Measurements from ENCODE around the gene HADH.

Gene HADH

DNA sequence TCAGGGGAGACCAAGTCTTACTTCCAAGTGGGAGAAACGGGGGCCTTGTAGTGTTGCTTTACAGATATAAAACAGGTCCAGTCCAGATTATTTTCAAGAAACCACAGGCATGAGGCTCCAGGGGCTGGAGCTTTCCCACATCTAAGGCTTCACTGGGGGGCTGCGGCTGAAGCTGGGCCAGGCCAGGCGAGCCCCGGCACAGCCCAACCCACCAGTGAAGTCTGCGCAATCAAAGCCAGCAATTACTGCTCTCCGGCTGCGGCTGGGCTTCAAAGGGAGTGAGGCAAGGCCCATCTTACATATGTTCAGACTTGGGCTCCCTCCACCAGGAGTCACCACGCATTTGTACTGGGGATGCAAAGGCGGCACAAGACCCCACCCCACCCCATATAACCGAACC, 61.7 kb downstream of the HADH start:
- H3K9ac ChIP-seq (ENCODE audit: low read length): no peak overlapping the region
- H4K91ac ChIP-seq (ENCODE audit: low read depth, low read length): no peak overlapping the region
- no peaks in the 10 kb centered on the region for H3K9me3 ChIP-seq (ENCODE audit: insufficient read depth, low read depth, low read length)
- no CpG with 5 or more reads among the region's 10 CpGs for WGBS (ENCODE audit: extremely low coverage, insufficient coverage, insufficient read length)
- H3K23ac ChIP-seq (ENCODE audit: low read length): no peak overlapping the region
- no peaks in the 10 kb centered on the region for H3K79me2 ChIP-seq (ENCODE audit: control insufficient read depth, insufficient read depth, low read length, poor library complexity)
- H2AK5ac ChIP-seq (ENCODE audit: low read length): no peak overlapping the region
- no peak overlapping the region for H4K8ac ChIP-seq (ENCODE audit: low read depth, low read length)
- no peak overlapping the region for H2BK12ac ChIP-seq (ENCODE audit: low read length)
- H2AFZ ChIP-seq (ENCODE audit: insufficient read depth, low read length, poor library complexity): no peak overlapping the region
- H3K79me1 ChIP-seq (ENCODE audit: low read length): no peaks in the 10 kb centered on the region
- H3K27ac ChIP-seq (ENCODE audit: low read depth, low read length): no peak overlapping the region
- no peak overlapping the region for H4K12ac ChIP-seq (ENCODE audit: low read depth, low read length)
- no peak overlapping the region for H2BK120ac ChIP-seq (ENCODE audit: insufficient read depth, low read length, poor library complexity)
- H3K27me3 ChIP-seq (ENCODE audit: insufficient read depth, low read length): no peaks in the 10 kb centered on the region
- H3K4ac ChIP-seq (ENCODE audit: low read depth, low read length): no peak overlapping the region
- H3K4me1 ChIP-seq (ENCODE audit: control insufficient read depth in 1 of 2, insufficient read depth in 2 of 2, low read length in 2 of 2): peaks cover 5 to 6% of the 10 kb centered on the region in 2 experiments
- no peak overlapping the region for H3K18ac ChIP-seq (ENCODE audit: low read length)
- H3K4me3 ChIP-seq (ENCODE audit: low read depth, low read length): no peak overlapping the region
- DNase-seq: no peak
- H3K36me3 ChIP-seq (ENCODE audit: control insufficient read depth in 1 of 2, insufficient read depth in 2 of 2, low read length in 2 of 2): peaks cover 10 to 11% of the 10 kb centered on the region in 2 experiments
- H2BK5ac ChIP-seq (ENCODE audit: low read depth, low read length, poor library complexity): no peak overlapping the region
- no peak overlapping the region for H3K14ac ChIP-seq (ENCODE audit: low read length)
- H3K4me2 ChIP-seq (ENCODE audit: low read length): no peak overlapping the region

DNA sequence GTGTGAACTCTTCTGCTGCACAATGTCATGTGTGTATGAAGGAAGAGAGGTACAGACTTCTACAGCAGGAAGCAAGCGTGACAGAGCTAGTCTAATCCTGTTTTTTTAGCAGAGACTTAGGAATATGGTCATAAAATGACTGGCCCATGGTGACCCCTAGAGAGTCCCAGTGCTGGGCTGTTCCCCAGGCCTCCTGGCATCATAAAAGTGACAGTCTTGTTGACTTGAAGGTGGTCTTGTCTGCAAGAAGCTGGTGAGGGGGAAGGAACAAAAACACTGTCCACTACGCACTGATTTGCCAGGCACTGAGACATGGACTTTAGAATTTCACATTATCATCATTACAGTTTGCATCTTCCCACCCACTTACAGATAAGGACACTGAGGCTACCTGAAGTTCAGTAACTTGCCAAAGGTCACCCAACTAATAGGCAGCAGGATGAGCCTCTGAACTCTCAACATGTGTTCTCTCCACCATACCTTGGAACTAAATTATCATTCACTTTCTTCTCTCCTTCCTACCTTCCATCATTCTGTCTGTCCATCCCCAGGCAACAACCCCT, 63.0 kb downstream of the HADH start:
- H3K18ac ChIP-seq (ENCODE audit: low read length): no peak overlapping the region
- H3K27ac ChIP-seq (ENCODE audit: low read depth, low read length): no peak overlapping the region
- DNase-seq: no peak
- H3K4me3 ChIP-seq (ENCODE audit: low read depth, low read length): no peak overlapping the region
- peaks cover 8 to 10% of the 10 kb centered on the region in 2 experiments for H3K4me1 ChIP-seq (ENCODE audit: control insufficient read depth in 1 of 2, insufficient read depth in 2 of 2, low read length in 2 of 2)
- no peak overlapping the region for H3K23ac ChIP-seq (ENCODE audit: low read length)
- H2AFZ ChIP-seq (ENCODE audit: insufficient read depth, low read length, poor library complexity): no peak overlapping the region
- H3K4ac ChIP-seq (ENCODE audit: low read depth, low read length): no peak overlapping the region
- H3K79me2 ChIP-seq (ENCODE audit: control insufficient read depth, insufficient read depth, low read length, poor library complexity): no peaks in the 10 kb centered on the region
- H3K4me2 ChIP-seq (ENCODE audit: low read length): no peak overlapping the region
- peaks cover 7 to 8% of the 10 kb centered on the region in 2 experiments for H3K36me3 ChIP-seq (ENCODE audit: control insufficient read depth in 1 of 2, insufficient read depth in 2 of 2, low read length in 2 of 2)
- H4K12ac ChIP-seq (ENCODE audit: low read depth, low read length): no peak overlapping the region
- H3K14ac ChIP-seq (ENCODE audit: low read length): no peak overlapping the region
- no peak overlapping the region for H2AK5ac ChIP-seq (ENCODE audit: low read length)
- no peak overlapping the region for H2BK5ac ChIP-seq (ENCODE audit: low read depth, low read length, poor library complexity)
- H3K27me3 ChIP-seq (ENCODE audit: insufficient read depth, low read length): no peaks in the 10 kb centered on the region
- WGBS (ENCODE audit: extremely low coverage, insufficient coverage, insufficient read length): no CpG with 5 or more reads among the region's 2 CpGs
- no peak overlapping the region for H4K91ac ChIP-seq (ENCODE audit: low read depth, low read length)
- H3K9me3 ChIP-seq (ENCODE audit: insufficient read depth, low read depth, low read length): no peaks in the 10 kb centered on the region
- no peak overlapping the region for H4K8ac ChIP-seq (ENCODE audit: low read depth, low read length)
- H3K79me1 ChIP-seq (ENCODE audit: low read length): no peaks in the 10 kb centered on the region
- H2BK120ac ChIP-seq (ENCODE audit: insufficient read depth, low read length, poor library complexity): no peak overlapping the region
- no peak overlapping the region for H2BK12ac ChIP-seq (ENCODE audit: low read length)
- no peak overlapping the region for H3K9ac ChIP-seq (ENCODE audit: low read length)

DNA sequence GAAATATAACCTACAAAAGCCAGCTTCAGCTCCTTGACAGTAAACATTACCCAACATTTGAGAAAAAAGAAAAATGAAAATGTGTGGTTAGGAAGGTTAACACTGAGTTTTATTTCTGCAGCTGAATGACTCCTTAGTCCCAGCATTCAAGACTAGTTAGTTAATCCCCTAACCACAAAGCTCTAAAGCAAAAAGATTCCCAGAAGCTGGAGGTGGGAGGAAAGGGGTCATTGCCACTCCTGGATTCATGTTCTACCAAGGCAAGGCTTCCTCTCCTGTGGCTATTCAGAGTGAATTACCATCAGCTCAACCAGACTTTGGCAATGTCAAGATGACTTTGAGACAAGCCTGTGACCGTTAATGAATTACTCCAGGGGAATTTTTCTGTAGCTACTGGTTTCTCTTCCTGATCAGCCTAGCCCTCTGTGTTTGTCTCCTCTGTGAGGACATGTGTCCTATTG, 63.6 kb downstream of the HADH start:
- no peak overlapping the region for H2AFZ ChIP-seq (ENCODE audit: insufficient read depth, low read length, poor library complexity)
- no peak overlapping the region for H2BK12ac ChIP-seq (ENCODE audit: low read length)
- WGBS (ENCODE audit: extremely low coverage, insufficient coverage, insufficient read length): no CpG with 5 or more reads among the region's 1 CpG
- no peak overlapping the region for H2BK5ac ChIP-seq (ENCODE audit: low read depth, low read length, poor library complexity)
- H3K23ac ChIP-seq (ENCODE audit: low read length): no peak overlapping the region
- no peak for DNase-seq
- H3K18ac ChIP-seq (ENCODE audit: low read length): no peak overlapping the region
- peaks cover 5 to 6% of the 10 kb centered on the region in 2 experiments for H3K36me3 ChIP-seq (ENCODE audit: control insufficient read depth in 1 of 2, insufficient read depth in 2 of 2, low read length in 2 of 2)
- H4K91ac ChIP-seq (ENCODE audit: low read depth, low read length): no peak overlapping the region
- H3K27ac ChIP-seq (ENCODE audit: low read depth, low read length): no peak overlapping the region
- no peak overlapping the region for H3K14ac ChIP-seq (ENCODE audit: low read length)
- no peak overlapping the region for H3K4me3 ChIP-seq (ENCODE audit: low read depth, low read length)
- H3K79me2 ChIP-seq (ENCODE audit: control insufficient read depth, insufficient read depth, low read length, poor library complexity): no peaks in the 10 kb centered on the region
- H3K9me3 ChIP-seq (ENCODE audit: insufficient read depth, low read depth, low read length): no peaks in the 10 kb centered on the region
- H3K27me3 ChIP-seq (ENCODE audit: insufficient read depth, low read length): no peaks in the 10 kb centered on the region
- no peak overlapping the region for H2BK120ac ChIP-seq (ENCODE audit: insufficient read depth, low read length, poor library complexity)
- H4K12ac ChIP-seq (ENCODE audit: low read depth, low read length): no peak overlapping the region
- no peak overlapping the region for H3K4ac ChIP-seq (ENCODE audit: low read depth, low read length)
- H2AK5ac ChIP-seq (ENCODE audit: low read length): no peak overlapping the region
- H3K4me2 ChIP-seq (ENCODE audit: low read length): no peak overlapping the region
- H3K4me1 ChIP-seq (ENCODE audit: control insufficient read depth in 1 of 2, insufficient read depth in 2 of 2, low read length in 2 of 2): peaks cover 8 to 10% of the 10 kb centered on the region in 2 experiments
- H3K9ac ChIP-seq (ENCODE audit: low read length): no peak overlapping the region
- H4K8ac ChIP-seq (ENCODE audit: low read depth, low read length): no peak overlapping the region
- H3K79me1 ChIP-seq (ENCODE audit: low read length): no peaks in the 10 kb centered on the region

DNA sequence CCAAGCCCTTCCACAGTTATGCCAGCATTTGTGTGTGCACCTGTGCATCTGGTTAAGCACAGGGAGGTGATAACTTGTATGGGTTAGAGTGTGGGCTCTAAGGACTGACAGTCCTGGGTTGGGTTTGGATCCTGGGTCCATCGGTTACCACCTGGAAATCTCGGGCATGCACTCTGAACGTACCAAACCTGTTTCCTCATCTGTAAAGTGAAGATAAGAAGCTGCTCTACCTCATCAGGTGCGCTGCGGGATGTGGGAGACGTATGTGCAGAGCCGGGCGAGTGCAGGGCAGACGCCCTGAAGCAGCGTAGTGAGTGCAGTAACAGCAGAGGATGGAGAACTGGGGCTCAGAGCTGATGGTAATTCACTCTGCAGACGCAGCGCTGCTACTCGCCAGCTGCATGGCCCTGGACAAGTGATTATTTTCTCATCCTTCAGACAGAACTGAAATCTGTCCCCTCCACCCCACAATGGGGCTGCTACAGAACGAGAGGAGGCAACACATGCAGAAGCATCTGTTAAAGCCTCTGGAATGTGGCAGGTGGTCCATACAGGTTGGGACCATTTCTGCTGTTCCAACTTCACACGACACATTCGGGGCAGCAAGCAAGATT, 64.4 kb downstream of the HADH start:
- Histone ChIP-seq H3K4me3 (ENCODE audit: low read depth, low read length) (no peak overlapping the region), H3K4ac (ENCODE audit: low read depth, low read length) (no peak overlapping the region), H4K12ac (ENCODE audit: low read depth, low read length) (no peak overlapping the region), H4K8ac (ENCODE audit: low read depth, low read length) (no peak overlapping the region), H3K18ac (ENCODE audit: low read length) (no peak overlapping the region), H2BK5ac (ENCODE audit: low read depth, low read length, poor library complexity) (no peak overlapping the region), H3K9ac (ENCODE audit: low read length) (no peak overlapping the region), H3K9me3 (ENCODE audit: insufficient read depth, low read depth, low read length) (no peaks in the 10 kb centered on the region), H3K4me2 (ENCODE audit: low read length) (no peak overlapping the region), H3K36me3 (ENCODE audit: control insufficient read depth in 1 of 2, insufficient read depth in 2 of 2, low read length in 2 of 2) (peaks cover 3 to 6% of the 10 kb centered on the region in 2 experiments), H3K27ac (ENCODE audit: low read depth, low read length) (no peak overlapping the region), H3K14ac (ENCODE audit: low read length) (no peak overlapping the region), H2AFZ (ENCODE audit: insufficient read depth, low read length, poor library complexity) (no peak overlapping the region), H2BK12ac (ENCODE audit: low read length) (no peak overlapping the region), H3K23ac (ENCODE audit: low read length) (no peak overlapping the region), H3K79me2 (ENCODE audit: control insufficient read depth, insufficient read depth, low read length, poor library complexity) (no peaks in the 10 kb centered on the region), H3K27me3 (ENCODE audit: insufficient read depth, low read length) (no peaks in the 10 kb centered on the region), H3K79me1 (ENCODE audit: low read length) (no peaks in the 10 kb centered on the region), H3K4me1 (ENCODE audit: control insufficient read depth in 1 of 2, insufficient read depth in 2 of 2, low read length in 2 of 2) (peaks cover 11 to 14% of the 10 kb centered on the region in 2 experiments), H4K91ac (ENCODE audit: low read depth, low read length) (no peak overlapping the region), H2BK120ac (ENCODE audit: insufficient read depth, low read length, poor library complexity) (no peak overlapping the region), H2AK5ac (ENCODE audit: low read length) (no peak overlapping the region)
- DNase-seq: peak; percentile 73 to 79
- no CpG with 5 or more reads among the region's 16 CpGs for WGBS (ENCODE audit: extremely low coverage, insufficient coverage, insufficient read length)

All from trophoblast cell (in vitro differentiated cells and primary cell).